Body of pancreas (tissue), 4 donors: ENCODE measurements around the gene QRICH2. TPM values are rescaled to one million over a fixed set of nuclear protein-coding genes. Genes with fewer than 3 reads are reported as not detected.

Source experiments
- ATAC-seq: fragments of 150-250 bp; one replicate; pipeline ENCODE4 v1.9.1; 2016
- DNase-seq, 4 donors: peaks; one replicate each; pipeline ENCODE4 v3.0.0-alpha.2; 2019
- H3K27ac ChIP-seq, 4 donors: fragments of 200-600 bp; sonication (generic); 1 replicate in 3 of 4; 2 replicates in 1 of 4; pipeline versions ENCODE4 v1.5.1 to v1.6.1; 2016 to 2019; ENCODE audit warnings: mild to moderate bottlenecking in 1 of 4, mixed read lengths in 1 of 4, moderate library complexity in 1 of 4
- H3K27me3 ChIP-seq, 2 donors: fragments of 200-600 bp; sonication (generic); one replicate each; pipeline ENCODE4 v1.6.0; 2016; ENCODE audit warnings: mild to moderate bottlenecking in 1 of 2
- H3K36me3 ChIP-seq, 2 donors: fragments of 200-600 bp; sonication (generic); replicated peaks in 1 of 2; 2 replicates each; pipeline ENCODE4 v1.5.1; 2016; ENCODE audit warnings: low read depth in 2 of 2; ENCODE audit not compliant: insufficient read depth in 1 of 2
- H3K4me1 ChIP-seq: fragments of 200-600 bp; sonication (generic); one replicate; pipeline ENCODE4 v1.6.0; 2016
- H3K4me3 ChIP-seq, 2 donors: fragments of 200-600 bp; sonication (generic); 1 replicate in 1 of 2; 2 replicates in 1 of 2; pipeline ENCODE4 v1.5.1; 2016 to 2019
- H3K9me3 ChIP-seq, 3 donors: fragments of 200-600 bp; sonication (generic); 1 replicate in 2 of 3; 2 replicates in 1 of 3; pipeline ENCODE4 v1.5.1; 2016
- POLR2A ChIP-seq, 3 donors: fragments of 450-650 bp; IDR thresholded peaks; one replicate each; pipeline ENCODE4 v1.6.1; 2016; ENCODE audit warnings: antibody characterized with exemption in 3 of 3, mild to moderate bottlenecking in 2 of 3
- WGBS, 2 donors: methylation state at CpG; one replicate each; pipeline ENCODE4 v1.1.5; 2017; 5-methylcytosine and 5-hydroxymethylcytosine counted together
- intact Hi-C: fragments of 100-400 bp; cut with DNase I; formaldehyde crosslinking; loops from one replicate; pipeline ENCODE4 v1.15.1; 2023
- total RNA-seq, 2 donors: library from RNA; depleted of rRNA; stranded (reverse); fragments of >200 nt; gene quantifications; one replicate each; pipeline ENCODE4 v1.1.0, GENCODE V29; 2016
- TF ChIP-seq, protein P1 (sequence below), 7 experiments: fragments of 450-650 bp in 4 of 7; fragments of 200-600 bp in 3 of 7; sonication (generic) in 3 of 7; IDR thresholded peaks; one replicate each; pipeline ENCODE4 v1.5.1; 2016 to 2019; ENCODE audit warnings: antibody characterized with exemption in 7 of 7

QRICH2 gene
- total RNA-seq, 2 donors from 2014 or later: 0.66 to 1.6 TPM

DNA sequence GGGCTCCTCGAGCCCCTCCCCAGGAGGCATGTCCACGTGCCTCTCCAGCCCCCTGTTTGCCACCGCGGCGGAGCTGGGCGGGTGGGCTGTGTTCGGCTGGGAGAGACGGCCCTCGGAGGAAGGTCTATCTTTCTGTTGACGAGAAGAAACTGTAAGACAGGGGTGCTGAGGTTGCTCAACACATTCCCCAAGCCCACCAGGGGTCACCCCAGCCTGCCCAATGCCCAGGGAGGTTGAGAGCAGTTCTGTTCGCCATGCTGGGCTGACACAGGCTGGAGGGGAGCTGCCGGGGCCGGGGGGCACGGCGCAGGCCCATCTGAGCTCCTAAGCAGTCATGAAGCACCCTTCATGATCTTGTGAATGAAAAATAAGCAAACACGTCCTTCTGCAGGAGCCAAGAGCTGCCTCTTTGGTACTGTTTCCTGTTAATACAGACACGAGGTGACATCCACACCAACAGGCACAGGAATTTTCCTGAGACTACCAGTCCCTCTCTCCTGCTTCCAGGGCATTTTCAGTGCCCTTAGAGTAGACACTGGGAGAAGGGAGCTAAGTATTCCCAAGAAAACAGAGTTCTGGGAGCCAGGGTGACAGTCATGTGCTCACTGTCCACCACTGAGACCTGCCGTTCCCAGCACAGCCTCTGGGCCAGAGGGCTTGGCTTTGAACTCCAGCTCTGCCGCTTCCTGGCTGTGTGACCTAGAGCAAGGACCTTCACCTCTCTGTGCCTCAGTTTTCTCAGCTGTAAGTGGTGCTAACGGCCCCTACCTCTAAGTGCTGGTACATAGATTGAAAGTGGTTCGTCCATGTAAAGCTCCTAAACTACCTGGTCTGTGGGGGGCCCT lies 33.7 kb downstream of the QRICH2 start:
- H3K4me1 ChIP-seq: peaks cover 37% of the 10 kb centered on the region
- H3K4me3 ChIP-seq: no peak overlapping the region
- ATAC-seq (no peak), DNase-seq (no peak)
- no peaks in the 10 kb centered on the region for H3K9me3 ChIP-seq
- TF ChIP-seq POLR2A (IDR thresholded peaks at IDR 0.05): no peak
- TF ChIP-seq, protein P1, sequence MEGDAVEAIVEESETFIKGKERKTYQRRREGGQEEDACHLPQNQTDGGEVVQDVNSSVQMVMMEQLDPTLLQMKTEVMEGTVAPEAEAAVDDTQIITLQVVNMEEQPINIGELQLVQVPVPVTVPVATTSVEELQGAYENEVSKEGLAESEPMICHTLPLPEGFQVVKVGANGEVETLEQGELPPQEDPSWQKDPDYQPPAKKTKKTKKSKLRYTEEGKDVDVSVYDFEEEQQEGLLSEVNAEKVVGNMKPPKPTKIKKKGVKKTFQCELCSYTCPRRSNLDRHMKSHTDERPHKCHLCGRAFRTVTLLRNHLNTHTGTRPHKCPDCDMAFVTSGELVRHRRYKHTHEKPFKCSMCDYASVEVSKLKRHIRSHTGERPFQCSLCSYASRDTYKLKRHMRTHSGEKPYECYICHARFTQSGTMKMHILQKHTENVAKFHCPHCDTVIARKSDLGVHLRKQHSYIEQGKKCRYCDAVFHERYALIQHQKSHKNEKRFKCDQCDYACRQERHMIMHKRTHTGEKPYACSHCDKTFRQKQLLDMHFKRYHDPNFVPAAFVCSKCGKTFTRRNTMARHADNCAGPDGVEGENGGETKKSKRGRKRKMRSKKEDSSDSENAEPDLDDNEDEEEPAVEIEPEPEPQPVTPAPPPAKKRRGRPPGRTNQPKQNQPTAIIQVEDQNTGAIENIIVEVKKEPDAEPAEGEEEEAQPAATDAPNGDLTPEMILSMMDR (IDR thresholded peaks at IDR 0.05): no peak
- H3K27me3 ChIP-seq: no peaks in the 10 kb centered on the region
- 64 to 71% methylated on average over 15 to 21 of the region's 21 CpGs for WGBS, 2 donors
- intact Hi-C loops: loop anchor here (10.0 kb wide), 1 partner anchor 260 kb away; no protein-coding TSS in a partner anchor
- H3K27ac ChIP-seq: peak overlapping the region in 2 of 4 donors; percentile 2 to 5
- H3K36me3 ChIP-seq: no peaks in the 10 kb centered on the region

DNA sequence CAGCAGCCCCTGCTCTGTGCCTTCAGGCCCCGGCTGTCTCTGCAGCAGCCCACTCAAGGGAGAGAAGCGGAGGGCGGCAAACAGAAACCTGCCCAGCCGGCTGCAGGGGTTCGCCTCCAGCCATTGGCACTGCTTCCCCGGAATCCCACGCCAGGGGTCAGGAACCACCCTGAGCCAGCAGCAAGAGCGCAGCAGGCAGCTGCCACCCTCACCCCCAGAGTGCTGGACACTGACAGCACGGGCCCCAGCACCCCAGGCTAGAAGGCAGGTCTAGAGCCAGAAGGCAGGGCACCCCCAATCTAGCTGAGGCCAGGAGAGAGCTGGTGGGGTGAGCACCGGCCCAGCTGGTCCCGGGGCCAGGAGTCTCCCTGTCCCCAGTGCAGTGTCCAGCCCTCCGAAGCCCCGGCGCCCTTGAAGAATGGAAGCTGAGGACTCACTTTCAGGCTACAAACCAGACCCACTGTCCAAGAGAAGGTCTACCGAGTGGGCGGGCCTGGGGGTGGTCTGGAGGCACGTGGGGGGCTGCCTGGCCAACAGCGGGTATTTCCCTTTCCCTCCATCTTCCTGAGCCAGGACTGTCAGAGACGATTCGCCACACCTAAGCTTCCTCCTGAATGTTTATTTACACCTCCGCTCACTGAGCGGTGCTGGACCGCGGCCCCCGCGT lies 34.5 kb downstream of the QRICH2 start:
- H3K4me1 ChIP-seq: peaks cover 38% of the 10 kb centered on the region
- intact Hi-C loops: loop anchor here (10.0 kb wide), 1 partner anchor 259 kb away; no protein-coding TSS in a partner anchor
- peak overlapping the region in 3 of 4 donors; percentile 83 to 92 (median 88) for H3K27ac ChIP-seq

DNA sequence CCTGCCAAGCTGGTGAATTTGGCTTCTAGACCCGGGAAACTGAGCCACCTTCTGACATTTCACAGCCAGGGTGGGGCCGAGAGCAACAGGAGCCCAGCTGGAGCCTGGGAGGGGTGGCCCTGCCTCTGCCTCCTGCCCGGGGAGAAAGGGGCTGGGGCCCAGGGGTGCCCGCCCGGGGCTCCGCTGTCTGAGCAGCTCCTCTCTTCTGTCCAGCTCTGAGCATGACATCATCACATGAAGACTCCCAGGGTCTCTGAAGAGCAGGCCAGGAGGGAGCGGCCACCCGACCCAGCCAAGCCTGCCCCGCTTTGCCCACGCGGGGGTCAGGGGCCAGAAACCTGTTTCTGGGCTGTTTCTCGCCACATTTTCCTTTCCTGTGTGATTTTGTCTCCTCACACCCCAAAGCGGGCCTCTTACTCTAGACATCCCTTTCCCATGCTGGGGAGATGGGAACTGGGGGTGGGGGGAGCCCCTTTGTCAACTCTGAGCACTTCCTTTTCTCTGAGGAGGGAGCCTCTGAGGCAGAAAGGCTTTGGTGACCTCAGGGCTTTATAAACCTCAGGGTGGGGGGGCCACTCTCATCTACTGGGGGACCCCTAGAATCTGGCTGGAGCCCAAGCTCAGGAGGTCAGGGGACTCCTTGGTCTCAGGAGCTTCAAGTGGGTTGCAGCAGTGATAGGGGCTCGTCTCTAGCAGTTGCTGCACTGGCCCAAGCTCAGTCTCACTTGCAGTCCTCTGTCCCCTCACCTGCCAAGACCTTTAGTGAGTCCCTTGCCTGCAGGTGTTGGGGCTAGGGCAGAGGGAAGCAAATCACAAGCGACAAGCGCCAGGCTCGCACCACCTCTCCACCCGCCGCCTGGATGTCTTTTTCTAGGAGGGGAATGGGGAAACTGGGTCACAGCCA lies 35.3 kb downstream of the QRICH2 start:
- Histone ChIP-seq H3K27ac (peak overlapping the region; percentile 83 to 92 (median 88)), H3K27me3 (no peaks in the 10 kb centered on the region), H3K4me1 (peaks cover 45% of the 10 kb centered on the region), H3K9me3 (no peaks in the 10 kb centered on the region), H3K36me3 (no peaks in the 10 kb centered on the region), H3K4me3 (no peak overlapping the region)
- TF ChIP-seq, protein P1 (IDR thresholded peaks at IDR 0.05): no peak
- no peak for TF ChIP-seq POLR2A (IDR thresholded peaks at IDR 0.05)
- ATAC-seq (peak; percentile 10), DNase-seq (peak in 1 of 4 donors; percentile 19)
- intact Hi-C loops: loop anchor here (10.0 kb wide), 1 partner anchor 258 kb away; no protein-coding TSS in a partner anchor
- 78 to 87% methylated on average over 9 to 15 of the region's 19 CpGs for WGBS, 2 donors

More for the DNA sequence above, 34.5 kb downstream of the QRICH2 start:
- Histone ChIP-seq H3K9me3 (no peaks in the 10 kb centered on the region), H3K36me3 (no peaks in the 10 kb centered on the region), H3K27me3 (no peaks in the 10 kb centered on the region), H3K4me3 (no peak overlapping the region)
- TF ChIP-seq, protein P1 (IDR thresholded peaks at IDR 0.05): no peak
- TF ChIP-seq POLR2A (IDR thresholded peaks at IDR 0.05): no peak
- DNase-seq (no peak), ATAC-seq (no peak)
- 77 to 84% methylated on average over 13 to 26 of the region's 26 CpGs for WGBS, 2 donors

DNA sequence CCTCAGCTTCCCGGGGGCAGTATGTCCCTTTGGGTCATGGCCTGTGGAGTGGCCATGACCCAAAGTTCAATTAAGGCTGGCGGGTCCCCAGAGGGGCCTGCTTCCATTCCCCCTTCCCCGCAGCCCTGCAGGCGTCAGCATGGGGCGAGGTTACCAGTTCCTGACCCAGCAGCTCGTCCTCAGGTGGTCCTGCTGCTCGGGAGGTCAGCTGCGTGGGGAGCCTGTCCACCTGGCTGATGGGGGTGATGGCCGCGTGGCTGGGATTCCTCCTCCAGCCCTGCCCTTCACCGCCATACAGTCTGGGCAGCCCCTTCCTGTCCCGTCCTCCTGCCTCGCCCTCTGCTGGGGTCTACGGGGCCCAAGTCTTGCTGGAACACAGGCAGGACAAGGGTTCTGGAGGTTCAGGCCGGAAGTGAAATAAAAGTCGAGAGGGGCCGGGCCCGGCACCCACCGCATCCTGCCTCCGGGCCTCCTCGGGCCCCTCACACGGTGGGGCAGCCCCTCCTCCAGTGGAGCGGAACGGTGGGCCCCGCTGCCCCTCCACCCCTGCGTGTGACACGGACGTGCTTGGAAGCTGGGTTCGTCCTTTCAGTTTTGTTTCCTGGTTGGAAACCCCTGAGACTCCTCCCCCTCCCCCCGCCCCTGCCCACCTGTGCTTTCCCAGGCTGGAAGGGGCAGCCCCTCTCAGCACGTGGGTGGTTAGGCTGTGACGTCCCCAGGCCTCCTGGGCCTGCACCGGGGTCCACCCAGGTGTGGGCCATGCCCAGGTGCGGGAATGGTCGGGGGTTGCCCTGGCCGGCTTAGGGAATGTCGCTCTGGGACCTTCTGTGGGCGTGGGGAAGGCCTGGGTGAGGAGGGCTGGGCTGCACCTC lies 36.2 kb downstream of the QRICH2 start:
- Histone ChIP-seq H3K4me3 (no peak overlapping the region), H3K4me1 (peaks cover 54% of the 10 kb centered on the region)
- 9% methylated on average over 36 of the region's 38 CpGs; no CpG with 5 or more reads in 1 of the 2 donors for WGBS, 2 donors

More for the DNA sequence above, 36.2 kb downstream of the QRICH2 start:
- intact Hi-C loops: loop anchor here (10.0 kb wide), 1 partner anchor 257 kb away; no protein-coding TSS in a partner anchor
- peak overlapping the region; percentile 83 to 92 (median 88) for H3K27ac ChIP-seq
- H3K9me3 ChIP-seq: no peaks in the 10 kb centered on the region
- H3K27me3 ChIP-seq: no peaks in the 10 kb centered on the region
- ATAC-seq: peak; percentile 77
- H3K36me3 ChIP-seq: no peaks in the 10 kb centered on the region
- peak; percentile 66 to 81 (median 80) for DNase-seq
- TF ChIP-seq POLR2A (IDR thresholded peaks at IDR 0.05): peak; percentile 57 to 77 (median 71)
- TF ChIP-seq, protein P1 (IDR thresholded peaks at IDR 0.05): no peak
